Osteocyte (in vitro differentiated cells): Measurements from ENCODE around the gene KRTAP5-7. TPM values are rescaled to one million over a fixed set of nuclear protein-coding genes. Genes with fewer than 3 reads are reported as not detected.
"Not testable (repeated sequence)": the region's sequence is repeated elsewhere in the genome, so short reads cannot be mapped to it uniquely, and the experiment has no call there.

ENCODE experiments used
- DNase-seq: peaks from one replicate; pipeline ENCODE4 v3.0.0; 2021; ENCODE audit warnings: mixed read lengths; ENCODE audit not compliant: unreplicated experiment; ENCODE audit errors: extremely low spot score
- H3K27ac Mint-ChIP-seq: one replicate; pipeline ENCODE4 v1.8.0; 2021; ENCODE audit warnings: mild to moderate bottlenecking, mixed read lengths; ENCODE audit not compliant: unreplicated experiment
- H3K27me3 Mint-ChIP-seq: one replicate; pipeline ENCODE4 v1.8.0; 2021; ENCODE audit warnings: mixed read lengths; ENCODE audit not compliant: unreplicated experiment
- H3K36me3 Mint-ChIP-seq: one replicate; pipeline ENCODE4 v1.8.0; 2021; ENCODE audit warnings: mixed read lengths; ENCODE audit not compliant: unreplicated experiment
- H3K4me1 Mint-ChIP-seq: one replicate; pipeline ENCODE4 v1.8.0; 2021; ENCODE audit warnings: mixed read lengths; ENCODE audit not compliant: unreplicated experiment
- H3K4me3 Mint-ChIP-seq: one replicate; pipeline ENCODE4 v1.8.0; 2021; ENCODE audit warnings: mild to moderate bottlenecking, moderate library complexity, mixed read lengths; ENCODE audit not compliant: unreplicated experiment
- H3K9me3 Mint-ChIP-seq: one replicate; pipeline ENCODE4 v1.8.0; 2021; ENCODE audit warnings: mixed read lengths; ENCODE audit not compliant: unreplicated experiment
- total RNA-seq: library from RNA; stranded (reverse); gene quantifications from 2 replicates; pipeline ENCODE4 v1.2.1, GENCODE V29; 2021
- TF ChIP-seq, protein P1 (sequence below): fragments of 200-600 bp; sonication (generic); IDR thresholded peaks from 2 replicates; pipeline ENCODE4 v1.5.0; 2021; ENCODE audit warnings: antibody characterized with exemption, mild to moderate bottlenecking, moderate library complexity

The KRTAP5-7 gene
- total RNA-seq, 1 donor from 2014 or later, result not detected

- Mint-ChIP-seq H3K9me3 (no peaks in the 10 kb centered on the region), H3K27me3 (peaks cover 38% of the 10 kb centered on the region), H3K36me3 (no peaks in the 10 kb centered on the region), H3K4me3 (no peak overlapping the region), H3K27ac (no peak overlapping the region), H3K4me1 (no peaks in the 10 kb centered on the region)
- TF ChIP-seq, protein P1, sequence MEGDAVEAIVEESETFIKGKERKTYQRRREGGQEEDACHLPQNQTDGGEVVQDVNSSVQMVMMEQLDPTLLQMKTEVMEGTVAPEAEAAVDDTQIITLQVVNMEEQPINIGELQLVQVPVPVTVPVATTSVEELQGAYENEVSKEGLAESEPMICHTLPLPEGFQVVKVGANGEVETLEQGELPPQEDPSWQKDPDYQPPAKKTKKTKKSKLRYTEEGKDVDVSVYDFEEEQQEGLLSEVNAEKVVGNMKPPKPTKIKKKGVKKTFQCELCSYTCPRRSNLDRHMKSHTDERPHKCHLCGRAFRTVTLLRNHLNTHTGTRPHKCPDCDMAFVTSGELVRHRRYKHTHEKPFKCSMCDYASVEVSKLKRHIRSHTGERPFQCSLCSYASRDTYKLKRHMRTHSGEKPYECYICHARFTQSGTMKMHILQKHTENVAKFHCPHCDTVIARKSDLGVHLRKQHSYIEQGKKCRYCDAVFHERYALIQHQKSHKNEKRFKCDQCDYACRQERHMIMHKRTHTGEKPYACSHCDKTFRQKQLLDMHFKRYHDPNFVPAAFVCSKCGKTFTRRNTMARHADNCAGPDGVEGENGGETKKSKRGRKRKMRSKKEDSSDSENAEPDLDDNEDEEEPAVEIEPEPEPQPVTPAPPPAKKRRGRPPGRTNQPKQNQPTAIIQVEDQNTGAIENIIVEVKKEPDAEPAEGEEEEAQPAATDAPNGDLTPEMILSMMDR, result no peak
- no peak for DNase-seq
Measured at GRCh38 chr11:71568704-71569349, 41.8 kb downstream of the KRTAP5-7 start.

DNA sequence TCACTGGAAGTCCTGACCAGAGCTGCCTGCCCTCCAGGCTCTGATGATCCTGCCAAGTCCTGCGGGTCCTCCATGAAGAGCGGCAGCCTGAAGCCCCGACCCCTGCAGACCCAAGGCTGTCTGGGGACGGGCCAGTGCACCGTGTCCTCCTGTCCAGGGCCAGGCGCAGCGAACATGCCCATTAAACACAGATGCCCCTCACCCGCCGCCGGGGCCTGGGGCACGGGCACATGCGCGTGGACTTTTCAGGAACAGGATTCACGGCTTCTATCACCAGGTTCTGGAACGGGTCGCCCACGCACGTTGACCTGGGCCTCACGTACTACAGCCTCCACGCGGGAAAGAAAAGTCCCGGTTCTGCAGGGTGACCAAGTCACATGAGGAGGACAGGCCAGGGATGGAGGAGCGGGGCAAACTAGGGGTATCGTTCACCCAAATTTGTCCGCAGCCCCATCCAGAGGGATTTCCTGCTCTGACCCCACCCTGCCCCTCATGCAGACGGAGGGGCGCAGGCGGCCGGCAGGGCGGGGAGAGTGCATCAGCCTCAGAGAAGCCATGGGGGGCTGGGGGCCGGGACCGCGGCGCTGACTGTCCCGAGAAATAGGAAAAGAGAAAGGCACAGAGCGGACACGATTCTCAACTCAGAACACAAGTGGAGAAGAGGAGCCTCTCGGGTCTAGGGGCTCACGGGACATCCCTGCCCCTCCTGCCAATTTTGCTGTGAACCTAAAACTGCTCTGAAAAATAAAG, 44.2 kb downstream of the KRTAP5-7 start:
- not testable (repeated sequence) for H3K9me3 Mint-ChIP-seq, H3K4me3 Mint-ChIP-seq, H3K4me1 Mint-ChIP-seq, H3K36me3 Mint-ChIP-seq, H3K27ac Mint-ChIP-seq, DNase-seq
- H3K27me3 Mint-ChIP-seq, result peaks cover 30% of the 10 kb centered on the region

DNA sequence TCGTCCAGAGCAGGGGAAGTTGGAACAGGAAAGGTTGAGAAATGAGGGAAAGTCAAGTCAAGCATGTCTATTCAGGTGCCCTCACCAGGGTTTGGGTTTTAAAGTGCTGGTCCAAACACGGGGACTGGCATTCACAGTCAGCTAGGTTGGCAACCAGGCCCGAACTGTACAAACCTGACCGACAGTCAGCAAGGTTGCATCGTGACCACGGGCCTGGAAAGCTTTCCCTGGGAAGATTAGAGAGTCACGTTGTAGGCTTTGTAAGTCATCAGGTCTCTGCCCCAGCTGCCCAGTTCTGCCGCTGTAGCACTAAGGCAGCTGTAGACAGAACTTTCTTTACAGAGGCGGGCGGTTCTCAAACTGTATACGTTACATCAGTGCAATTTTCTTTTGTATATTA, 45.7 kb downstream of the KRTAP5-7 start:
- peaks cover 15% of the 10 kb centered on the region for H3K27me3 Mint-ChIP-seq
- H3K27ac Mint-ChIP-seq, result no peak overlapping the region
- no peak overlapping the region for H3K4me3 Mint-ChIP-seq
- DNase-seq, result no peak
- TF ChIP-seq, protein P1, result no peak
- no peaks in the 10 kb centered on the region for H3K9me3 Mint-ChIP-seq
- no peaks in the 10 kb centered on the region for H3K36me3 Mint-ChIP-seq
- no peaks in the 10 kb centered on the region for H3K4me1 Mint-ChIP-seq

DNA sequence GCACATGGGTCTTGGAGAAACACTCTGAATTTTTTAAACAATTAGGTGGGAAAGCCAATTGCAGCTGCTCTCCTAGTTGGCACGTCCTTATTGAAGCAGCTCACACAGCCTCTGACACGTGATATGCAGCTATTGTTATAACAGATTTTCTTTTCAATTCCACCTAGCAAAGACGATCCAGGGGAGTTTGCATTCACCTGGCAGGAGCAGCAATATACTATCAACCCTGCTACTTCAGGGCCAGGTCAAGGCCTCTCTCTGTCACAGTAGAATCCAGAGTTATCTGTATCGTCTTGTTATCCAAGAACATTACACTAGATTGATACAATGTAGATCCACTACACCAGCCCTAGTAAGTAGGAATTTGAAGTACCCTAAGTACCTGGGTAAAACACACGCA, 47.4 kb downstream of the KRTAP5-7 start:
- H3K27ac Mint-ChIP-seq, result no peak overlapping the region
- peaks cover 13% of the 10 kb centered on the region for H3K27me3 Mint-ChIP-seq
- H3K36me3 Mint-ChIP-seq, result no peaks in the 10 kb centered on the region
- H3K4me1 Mint-ChIP-seq, result no peaks in the 10 kb centered on the region
- no peak for DNase-seq
- no peaks in the 10 kb centered on the region for H3K9me3 Mint-ChIP-seq
- TF ChIP-seq, protein P1, result no peak
- H3K4me3 Mint-ChIP-seq, result no peak overlapping the region

DNA sequence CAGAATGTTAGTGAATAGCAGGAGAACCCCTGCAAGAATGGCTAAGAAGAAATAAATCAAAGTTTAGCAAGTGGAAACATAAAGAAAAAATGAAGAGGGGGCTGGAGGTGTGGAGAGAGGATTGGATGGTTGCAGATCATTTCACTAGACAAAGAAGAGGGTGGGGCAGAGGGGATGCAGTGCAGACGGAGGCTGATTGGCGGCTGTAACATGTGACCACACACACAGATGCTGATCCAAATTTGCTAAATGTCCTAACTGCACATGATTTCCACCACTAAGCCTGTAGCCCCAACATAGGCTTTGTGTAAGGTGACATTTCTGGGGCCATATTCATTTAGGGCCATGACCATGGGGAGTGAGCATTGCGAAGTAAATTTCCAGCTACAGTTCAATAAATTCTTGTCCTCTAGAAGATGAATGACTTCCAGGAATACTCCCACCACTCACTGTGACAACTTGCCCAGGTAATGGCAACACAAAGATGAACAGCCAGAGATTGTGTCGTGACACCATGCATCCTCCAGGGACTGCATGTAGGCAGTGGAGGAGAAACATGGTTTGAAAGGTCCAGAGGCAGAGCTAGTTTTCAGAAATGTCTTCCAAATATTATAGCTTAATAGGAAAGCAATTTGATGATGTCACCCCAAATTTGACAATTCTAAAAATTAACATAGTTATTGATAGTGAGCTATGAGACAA, 48.8 kb downstream of the KRTAP5-7 start:
- no peaks in the 10 kb centered on the region for H3K36me3 Mint-ChIP-seq
- H3K4me3 Mint-ChIP-seq, result no peak overlapping the region
- no peaks in the 10 kb centered on the region for H3K9me3 Mint-ChIP-seq
- H3K27me3 Mint-ChIP-seq, result peaks cover 13% of the 10 kb centered on the region
- H3K27ac Mint-ChIP-seq, result no peak overlapping the region
- TF ChIP-seq, protein P1, result no peak
- H3K4me1 Mint-ChIP-seq, result no peaks in the 10 kb centered on the region
- DNase-seq, result no peak

DNA sequence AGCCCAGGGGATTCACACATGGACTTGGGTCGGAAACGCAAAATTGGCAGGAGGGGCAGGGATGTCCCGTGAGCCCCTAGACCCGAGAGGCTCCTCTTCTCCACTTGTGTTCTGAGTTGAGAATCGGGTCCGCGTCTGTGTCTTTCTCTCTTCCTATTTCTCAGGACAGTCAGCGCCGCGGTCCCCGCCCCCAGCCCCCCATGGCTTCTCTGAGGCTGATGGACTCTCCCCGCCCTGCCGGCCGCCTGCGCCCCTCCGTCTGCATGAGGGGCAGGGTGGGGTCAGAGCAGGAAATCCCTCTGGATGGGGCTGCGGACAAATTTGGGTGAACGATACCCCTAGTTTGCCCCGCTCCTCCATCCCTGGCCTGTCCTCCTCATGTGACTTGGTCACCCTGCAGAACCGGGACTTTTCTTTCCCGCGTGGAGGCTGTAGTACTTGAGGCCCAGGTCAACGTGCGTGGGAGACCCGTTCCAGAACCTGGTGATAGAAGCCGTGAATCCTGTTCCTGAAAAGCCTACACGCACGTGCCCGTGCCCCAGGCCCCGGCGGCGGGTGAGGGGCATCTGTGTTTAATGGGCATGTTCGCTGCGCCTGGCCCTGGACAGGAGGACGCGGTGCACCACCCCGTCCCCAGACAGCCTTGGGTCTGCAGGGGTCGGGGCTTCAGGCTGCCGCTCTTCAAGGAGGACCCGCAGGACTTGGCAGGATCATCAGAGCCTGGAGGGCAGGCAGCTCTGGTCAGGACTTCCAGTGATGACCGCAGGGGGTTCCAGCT, 49.8 kb downstream of the KRTAP5-7 start:
- not testable (repeated sequence) for H3K4me3 Mint-ChIP-seq, DNase-seq, H3K4me1 Mint-ChIP-seq, H3K36me3 Mint-ChIP-seq, H3K9me3 Mint-ChIP-seq, H3K27ac Mint-ChIP-seq
- H3K27me3 Mint-ChIP-seq, result peaks cover 21% of the 10 kb centered on the region
